ENCODE measurements around the gene GLDC.

GLDC gene

DNA sequence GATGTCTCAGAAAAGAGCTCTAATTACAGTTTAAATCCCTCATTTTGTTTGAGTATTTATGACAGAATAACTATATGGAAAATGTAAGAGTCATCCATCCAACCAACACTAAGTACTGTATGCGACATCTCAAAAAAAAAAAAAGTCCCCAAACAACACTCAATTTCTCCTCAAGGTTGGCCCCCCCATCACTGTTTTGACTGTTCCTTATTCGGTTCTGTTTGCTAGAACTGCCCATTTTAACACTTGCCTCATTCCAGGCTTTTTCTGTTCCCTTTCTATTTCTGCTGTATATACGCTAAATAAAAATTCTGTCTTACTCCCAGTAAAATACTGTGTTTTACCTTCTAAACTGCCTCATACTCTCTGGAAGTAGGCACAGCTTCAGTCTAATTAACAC is 25.2 kb downstream of the GLDC start:
- DNase-seq (ENCODE audit: low read depth in 2 of 2) = no peak

DNA sequence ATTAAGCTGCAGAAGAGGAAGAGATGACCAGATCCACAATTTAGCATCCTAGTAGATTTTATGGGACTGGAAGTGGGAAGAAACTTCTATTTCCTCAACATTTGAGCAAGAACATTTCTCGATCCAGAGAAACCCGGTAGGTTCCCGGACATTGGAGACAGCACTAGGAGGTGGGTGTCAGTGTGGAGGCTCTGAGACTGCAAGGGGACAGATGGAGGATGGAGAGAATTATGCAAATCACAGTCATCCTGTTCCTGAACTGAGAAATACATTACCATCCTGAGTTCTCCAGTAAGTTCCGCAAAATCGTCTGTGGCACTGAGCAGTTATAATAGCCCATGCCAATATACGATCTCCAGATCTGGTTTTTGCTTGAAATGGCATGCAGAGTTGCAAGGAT is 25.6 kb downstream of the GLDC start:
- no peak for DNase-seq (ENCODE audit: low read depth in 2 of 2)

DNA sequence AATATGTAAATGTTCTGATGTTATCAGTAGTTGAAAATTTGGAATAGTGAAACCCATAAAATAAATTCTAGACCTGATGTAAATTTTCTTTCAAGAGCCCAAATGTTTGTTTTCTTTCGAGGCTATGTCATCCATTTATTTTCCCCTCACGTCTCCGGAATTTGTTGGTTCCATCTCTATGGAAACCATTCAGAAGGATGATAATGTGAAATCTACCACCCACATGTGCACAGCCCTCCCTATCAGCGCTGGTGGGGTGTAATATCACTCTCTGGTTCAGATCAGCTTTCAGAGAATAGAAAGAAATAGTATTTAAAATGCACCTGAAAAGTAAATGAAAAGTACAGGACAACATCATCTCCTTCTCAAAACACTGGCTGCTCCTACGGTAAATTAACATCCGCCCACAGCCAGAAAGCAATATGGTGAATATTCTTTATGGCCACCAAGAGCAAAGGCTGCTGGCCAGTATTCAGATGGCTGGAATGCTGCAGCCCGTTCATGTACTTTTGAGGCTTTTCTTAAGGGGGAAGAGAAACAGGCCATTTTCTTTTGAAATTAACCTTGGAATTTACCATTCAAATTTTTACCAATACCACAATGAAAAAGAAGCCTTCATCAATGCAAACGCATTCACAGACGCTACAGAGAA is 28.5 kb downstream of the GLDC start:
- DNase-seq (ENCODE audit: low read depth in 2 of 2) = no peak

DNA sequence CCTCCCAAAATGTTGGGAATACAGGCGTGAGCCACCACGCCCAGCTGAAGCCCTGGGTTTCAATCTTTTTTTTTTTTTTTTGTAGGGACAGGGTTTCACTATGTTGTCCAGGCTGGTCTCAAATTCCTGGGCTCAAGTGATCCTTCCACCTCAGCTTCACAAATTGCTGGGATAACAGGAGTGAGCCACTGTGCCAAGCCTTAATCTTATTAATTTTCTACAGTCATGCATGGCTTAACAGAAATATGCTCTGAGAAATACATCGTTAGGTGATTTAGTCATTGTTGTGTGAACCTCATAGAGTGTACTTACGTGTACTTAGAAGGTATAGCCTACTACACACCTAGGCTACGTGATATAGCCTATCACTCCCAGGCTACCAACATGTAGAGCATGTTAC is 31.0 kb downstream of the GLDC start:
- no peak for DNase-seq (ENCODE audit: low read depth in 2 of 2)

DNA sequence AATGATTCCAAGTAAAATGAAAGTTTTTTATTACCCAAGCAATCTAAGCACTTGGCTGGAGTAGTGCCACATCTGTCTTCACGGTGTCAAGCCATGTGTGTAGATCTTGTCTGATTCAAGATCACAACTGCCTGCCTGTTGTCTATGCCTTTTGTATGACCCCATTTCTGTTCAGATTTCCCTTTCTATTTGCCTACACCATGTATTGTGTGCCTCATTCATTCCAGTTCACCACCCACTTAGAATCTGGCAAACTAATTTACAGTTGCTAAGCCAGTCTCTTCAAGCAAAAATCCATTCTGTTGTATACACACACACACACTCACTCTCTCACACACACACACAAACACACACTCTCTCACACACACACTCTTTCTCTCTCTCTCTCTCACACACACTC is 33.7 kb downstream of the GLDC start:
- no peak for DNase-seq (ENCODE audit: low read depth in 2 of 2)

DNA sequence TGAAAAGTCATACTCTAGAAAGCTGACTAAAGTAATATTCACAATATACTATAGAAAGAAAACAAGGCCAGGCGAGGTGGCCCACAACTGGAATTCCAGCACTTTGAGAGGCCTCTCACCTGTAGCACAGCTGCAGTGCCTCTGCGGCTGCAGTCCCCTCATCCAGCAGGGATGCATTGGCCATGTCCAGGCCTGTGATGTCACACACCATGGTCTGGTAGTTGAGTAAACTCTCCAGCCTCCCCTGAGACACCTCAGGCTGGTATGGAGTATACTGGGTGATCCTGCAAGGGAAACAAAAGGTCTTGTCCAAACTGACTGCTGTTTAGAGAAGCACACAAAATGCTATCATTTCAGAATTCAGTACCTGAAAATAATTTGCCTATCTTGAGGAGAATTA is 35.5 kb downstream of the GLDC start:
- DNase-seq (ENCODE audit: low read depth in 2 of 2) = no peak

DNA sequence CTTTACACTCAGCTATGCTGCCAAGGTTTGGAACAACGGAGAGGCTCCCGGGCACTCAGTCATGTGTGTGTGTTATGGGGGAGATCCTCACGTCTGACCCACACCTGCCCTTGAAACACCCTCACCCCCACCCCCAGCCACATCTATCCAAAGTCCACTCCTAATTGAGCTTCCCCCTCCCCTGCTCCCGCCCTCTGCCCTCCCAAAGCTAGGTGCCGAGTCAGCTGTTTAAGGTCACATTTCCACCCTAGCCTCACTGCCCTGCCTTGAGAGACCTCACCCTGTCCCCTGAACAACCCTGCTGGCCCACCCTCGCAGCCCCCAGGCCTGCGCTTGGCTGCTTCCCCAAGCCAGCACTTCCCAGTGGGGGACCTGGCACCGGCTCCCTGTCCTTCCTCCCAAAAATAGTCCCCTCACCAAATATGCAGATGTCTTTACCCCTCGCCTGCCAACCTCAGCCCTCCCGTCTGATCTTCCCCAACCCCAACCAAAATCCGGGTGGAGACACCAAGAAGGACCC is 36.0 kb downstream of the GLDC start:
- DNase-seq (ENCODE audit: low read depth in 2 of 2) = no peak

DNA sequence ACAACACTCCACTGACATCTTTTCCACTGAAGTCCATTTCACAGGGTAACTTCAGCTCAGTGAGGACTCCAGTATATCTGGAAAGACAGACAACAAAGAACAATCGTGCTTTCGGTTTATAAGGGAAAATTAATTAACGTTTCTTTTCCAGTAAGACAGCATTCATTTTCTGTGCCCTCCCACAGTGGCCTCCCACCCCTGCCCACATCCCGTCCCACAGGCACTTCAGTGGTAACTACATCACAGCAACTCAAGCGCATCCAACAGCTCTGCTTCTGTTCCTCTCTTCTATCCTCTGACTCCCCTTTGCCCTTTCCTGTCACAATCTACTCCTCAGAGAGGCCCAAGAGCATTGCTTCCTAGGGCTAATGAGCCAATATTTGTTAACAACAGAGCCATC is 40.3 kb downstream of the GLDC start:
- DNase-seq (ENCODE audit: low read depth in 2 of 2) = no peak

DNA sequence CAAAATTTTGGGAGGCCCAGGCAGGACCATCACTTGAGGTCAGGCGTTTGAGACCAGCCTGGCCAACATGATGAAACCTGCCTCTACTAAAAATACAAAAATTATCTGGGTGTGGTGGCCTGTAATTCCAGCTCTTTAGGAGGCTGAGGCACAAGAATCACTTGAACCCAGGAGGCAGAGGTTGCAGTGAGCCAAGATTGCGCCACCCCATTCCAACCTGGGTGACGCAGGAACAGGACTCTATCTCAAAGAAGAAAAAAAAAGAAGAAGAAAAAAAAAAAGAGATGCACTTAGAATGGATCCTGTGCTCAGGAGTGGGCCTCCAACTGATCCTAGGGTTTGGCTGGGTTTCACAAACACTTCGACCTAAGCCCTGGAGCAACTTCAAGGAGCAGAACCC is 45.1 kb downstream of the GLDC start:
- DNase-seq (ENCODE audit: low read depth in 2 of 2) = no peak

DNA sequence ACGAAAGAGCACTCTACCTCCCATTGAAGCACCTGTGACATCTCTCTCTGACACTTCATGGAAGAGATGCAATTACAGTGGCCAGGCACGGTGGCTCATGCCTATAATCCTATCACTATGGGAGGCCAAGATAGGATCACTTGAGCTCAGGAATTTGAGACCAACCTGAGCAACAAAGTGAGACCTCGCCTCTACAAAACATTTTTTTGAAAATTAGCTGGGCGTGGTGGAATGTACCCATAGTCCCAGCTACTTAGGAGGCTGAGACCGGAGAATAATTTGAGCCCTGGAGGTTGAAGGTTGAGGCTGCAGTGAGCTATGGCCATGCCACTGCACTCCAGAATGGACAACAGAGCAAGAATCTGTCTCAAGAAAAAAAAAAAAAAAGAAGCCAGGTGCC is 45.5 kb downstream of the GLDC start:
- no peak for DNase-seq (ENCODE audit: low read depth in 2 of 2)

DNA sequence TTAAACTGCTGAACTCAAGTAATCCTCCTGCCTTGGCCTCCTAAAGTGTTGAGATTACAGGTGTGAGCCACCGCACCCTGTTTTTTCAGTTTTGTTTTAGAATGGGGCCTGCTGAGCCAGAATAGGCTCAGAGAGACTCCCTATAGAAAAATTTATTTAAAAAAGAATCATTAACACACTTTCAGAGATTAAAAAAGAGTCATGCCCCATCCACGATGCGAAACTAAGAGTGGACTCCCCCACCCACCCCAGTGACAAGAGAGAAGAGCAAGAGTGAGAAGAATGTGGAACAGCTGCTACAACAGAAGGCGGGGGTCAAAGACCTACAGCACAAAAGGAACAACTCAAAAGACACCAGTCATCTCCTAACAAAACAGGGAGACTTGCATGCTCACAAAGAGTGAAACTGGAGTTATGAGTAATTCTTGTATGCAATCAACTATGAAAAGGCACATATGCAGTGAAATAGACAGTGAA is 47.2 kb downstream of the GLDC start:
- DNase-seq (ENCODE audit: low read depth in 2 of 2) = no peak

DNA sequence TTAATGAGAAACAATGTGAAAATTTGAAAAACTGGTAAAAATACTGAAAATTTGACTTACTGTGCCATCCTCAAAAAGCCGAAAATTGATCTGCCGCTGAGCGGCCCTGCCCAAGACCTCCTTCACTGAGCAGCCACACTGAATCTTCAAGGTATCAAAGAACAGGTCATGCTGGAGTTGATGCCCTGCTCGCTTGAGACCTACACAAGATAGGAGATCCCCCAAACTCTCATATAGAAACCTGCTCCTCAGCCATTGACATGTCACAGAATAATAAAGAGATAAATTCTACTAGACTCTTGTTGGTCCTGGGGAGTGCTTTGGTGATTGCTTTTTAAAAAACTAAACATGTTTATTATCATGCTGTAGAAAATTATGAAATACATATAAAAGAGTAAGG is 52.7 kb downstream of the GLDC start:
- no peak for DNase-seq (ENCODE audit: low read depth in 2 of 2)

DNA sequence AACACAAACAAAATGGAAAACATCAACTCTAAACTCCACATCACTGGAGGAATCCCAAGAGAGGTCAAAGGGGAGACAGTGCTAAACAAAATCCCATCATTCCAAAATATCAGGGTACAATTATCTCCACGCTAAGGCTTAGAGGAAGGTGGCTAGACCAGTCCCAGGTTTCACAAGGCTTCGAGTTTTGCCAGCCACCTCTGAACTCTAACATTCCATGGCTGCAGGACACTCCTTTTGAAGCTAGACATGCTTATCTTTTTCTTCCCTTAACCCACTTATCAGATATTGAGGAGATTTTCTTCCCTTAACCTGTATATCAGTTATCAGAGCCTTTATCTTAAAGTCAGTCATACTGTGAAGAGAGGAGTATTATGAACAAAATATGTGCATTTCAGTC is 53.3 kb downstream of the GLDC start:
- no peak for DNase-seq (ENCODE audit: low read depth in 2 of 2)

DNA sequence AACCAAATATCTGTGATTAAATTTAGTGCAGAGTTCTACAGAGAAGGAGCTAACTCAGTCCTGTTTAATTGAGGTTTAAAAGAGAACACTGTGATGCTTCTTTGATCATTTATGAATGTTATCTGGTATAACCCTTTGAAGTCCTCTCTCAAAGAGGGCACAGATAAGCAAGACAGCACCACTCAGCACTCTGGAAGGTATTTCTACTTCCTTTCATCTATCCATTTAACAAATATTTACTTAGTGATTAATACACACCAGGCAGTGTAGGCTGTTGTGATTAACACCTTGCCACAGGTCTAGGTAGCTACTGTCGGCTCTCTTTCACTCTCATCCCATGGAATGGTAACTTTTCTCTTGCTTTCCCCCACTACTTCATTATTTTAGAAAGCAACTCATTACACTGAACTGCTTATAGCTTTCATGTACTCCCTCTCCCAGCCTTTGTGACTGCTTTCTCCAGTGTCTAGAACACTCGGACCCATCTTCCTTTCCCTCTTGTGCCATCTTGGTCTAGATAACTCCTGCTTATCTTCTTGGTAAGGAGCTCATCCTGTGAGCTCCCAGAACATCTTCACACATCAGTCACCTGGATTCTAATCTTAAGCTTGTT is 54.7 kb downstream of the GLDC start:
- DNase-seq (ENCODE audit: low read depth in 2 of 2) = no peak

DNA sequence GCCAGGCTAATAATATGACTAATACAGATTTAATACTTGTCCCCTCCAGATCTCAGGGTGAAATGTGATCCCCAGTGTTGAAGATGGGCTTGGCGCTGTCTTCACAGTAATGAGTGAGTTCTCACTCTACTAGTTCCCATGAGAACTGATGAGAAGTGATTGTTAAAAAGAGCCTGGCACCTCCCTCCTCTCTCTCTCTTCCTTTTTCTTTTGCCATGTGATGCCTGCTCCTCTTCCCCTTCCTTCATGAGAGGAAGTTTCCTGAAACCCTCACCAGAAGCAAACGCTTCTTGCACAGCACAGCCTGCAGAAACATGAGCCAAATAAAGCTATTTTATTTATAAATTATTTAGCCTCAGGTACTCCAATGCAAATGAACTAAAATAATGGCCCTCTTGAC is 55.2 kb downstream of the GLDC start:
- DNase-seq (ENCODE audit: low read depth in 2 of 2) = no peak

DNA sequence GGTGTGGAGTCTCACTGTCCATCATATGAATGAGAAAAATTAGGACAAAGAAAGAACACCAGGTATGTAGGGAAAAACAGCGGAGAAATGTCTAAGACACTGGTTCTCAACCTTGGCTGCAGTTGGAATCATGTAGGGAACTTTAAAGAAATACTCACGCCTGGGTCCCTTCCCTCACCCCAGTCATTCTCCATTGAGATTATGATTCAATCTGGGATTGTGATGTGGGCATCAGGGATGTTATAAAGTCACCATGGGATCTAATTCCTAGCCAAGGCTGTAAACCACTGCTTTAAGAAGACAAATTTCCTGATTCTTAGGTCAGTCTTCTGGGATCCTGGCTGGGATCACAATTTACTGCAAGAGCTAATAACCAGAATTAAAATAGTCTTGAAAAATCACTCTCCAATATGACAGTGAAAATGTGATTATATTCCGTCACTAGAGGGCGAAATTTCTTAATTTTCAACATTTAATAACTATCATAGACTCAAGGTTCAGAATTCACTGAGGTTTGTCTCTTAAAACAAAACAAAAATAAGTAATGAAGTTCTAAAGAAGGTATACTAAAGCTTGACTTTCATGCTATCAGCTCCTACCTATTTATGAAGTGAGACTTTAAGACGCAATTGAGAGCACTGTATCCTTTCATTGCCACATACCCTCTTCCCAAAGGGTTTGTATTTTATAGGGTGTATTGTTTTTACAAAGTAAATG is 60.5 kb downstream of the GLDC start:
- no peak for DNase-seq (ENCODE audit: low read depth in 2 of 2)

DNA sequence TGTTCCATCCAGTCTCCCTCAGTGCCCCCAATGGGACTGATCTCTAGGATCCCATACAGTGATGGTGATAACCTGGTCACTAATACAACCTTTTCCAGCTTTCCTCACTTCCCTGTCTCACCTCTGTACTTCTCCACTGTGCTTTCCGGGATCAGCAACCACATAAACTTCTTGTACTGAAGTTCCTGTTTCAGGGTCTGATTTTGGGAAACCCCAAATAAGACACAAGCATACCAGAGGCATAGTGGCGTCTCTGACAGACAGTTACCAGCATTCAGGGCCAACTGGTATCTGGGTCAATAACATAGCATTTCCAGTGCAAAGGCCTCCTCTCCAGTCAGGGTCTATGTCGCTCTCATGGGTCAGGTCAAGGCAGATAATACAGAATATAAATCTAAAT is 64.3 kb downstream of the GLDC start:
- no peak for DNase-seq (ENCODE audit: low read depth in 2 of 2)

DNA sequence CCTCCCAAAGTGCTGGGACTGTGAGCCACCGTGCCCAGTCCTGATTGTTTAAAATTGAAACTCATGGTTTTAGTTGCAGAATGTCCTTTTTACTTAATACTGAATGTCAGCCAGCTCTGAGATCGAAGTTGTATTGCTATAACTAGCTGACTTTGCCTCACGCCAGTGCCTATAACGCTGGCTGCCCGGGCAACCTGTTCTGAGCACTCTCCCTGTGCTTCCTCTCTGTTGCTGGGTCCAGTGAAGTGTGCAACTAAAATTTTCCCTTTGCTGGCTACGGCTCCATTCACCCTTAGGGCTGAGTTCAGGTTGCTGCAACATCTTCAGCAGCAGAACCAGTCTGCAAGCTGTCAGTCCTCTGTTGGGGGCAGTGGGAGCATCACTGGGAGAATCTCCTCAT is 65.9 kb downstream of the GLDC start:
- DNase-seq (ENCODE audit: low read depth in 2 of 2) = no peak

DNA sequence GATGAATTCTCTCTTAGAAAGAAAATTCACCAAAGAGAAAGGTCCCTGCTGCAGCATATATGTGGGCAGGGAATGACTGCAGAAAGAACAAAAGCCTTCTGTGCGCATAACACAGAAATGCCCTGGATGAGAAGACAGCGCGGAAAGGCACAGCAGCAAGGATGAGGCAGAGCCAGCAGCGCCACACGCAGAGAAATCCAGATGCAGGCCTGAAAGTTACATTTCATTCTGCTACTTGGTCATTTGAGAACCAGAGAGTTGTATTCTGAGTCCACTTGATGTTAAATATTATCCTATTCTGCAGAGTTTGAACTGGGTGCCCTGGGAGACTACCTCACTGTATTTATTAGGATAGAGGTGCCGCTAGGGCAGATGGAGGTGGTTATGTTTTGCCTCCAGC is 68.5 kb downstream of the GLDC start:
- DNase-seq (ENCODE audit: low read depth in 2 of 2) = no peak

DNA sequence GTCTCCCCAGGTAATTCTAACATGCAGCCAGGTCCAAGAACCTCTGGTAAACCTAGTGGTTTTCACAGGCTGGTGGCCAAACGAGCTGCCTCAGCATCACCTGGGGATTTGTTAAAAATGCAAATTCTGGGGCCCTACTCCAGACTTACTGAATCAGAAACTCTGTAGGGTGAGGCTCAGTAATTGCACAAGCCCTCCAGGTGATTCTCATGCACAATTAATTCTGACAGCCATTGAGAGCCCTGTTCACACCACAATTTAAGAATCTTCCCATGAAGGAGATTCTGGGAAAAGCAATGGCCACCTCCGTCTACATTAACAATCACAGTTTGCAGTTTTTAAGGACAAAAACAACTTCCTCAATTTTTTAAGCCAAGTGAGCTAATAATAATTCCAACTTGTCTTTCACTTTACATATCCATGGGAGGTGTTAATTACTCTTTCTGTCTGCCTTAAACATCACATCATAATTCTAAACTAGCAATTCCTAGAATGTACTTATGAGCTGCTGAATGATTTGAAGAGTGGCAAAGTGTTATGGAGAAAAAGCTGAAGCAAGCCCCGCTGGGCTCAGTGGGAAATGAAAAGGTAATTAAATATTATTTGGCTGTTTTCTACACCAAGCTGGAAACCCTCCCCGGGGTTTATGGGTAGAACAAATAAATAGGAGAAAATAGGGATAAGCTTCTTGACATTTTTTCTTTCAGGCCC is 70.0 kb downstream of the GLDC start:
- DNase-seq (ENCODE audit: low read depth in 2 of 2) = no peak

DNA sequence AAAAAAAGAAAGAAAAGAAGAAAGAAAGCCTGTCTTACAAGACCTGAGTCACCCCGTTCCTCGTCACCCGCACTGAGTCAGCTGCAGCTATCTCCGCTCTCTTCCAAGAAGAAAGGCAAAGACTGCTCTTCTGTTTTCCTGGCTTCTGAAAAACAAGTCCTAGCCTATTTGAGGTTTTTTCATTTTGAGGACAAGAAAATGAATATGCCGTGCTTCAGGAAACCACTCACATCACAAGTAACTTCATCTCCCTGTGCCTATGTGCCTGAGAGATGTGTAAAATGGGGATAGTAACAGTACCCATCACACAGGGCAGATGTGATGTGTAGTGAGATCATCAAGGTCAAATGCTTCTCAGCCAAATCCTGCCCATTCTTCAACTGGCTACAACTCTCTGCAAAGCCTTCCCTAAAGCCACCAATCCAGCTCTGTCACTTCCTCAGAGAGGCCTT is 78.4 kb downstream of the GLDC start:
- DNase-seq (ENCODE audit: low read depth in 2 of 2) = no peak

DNA sequence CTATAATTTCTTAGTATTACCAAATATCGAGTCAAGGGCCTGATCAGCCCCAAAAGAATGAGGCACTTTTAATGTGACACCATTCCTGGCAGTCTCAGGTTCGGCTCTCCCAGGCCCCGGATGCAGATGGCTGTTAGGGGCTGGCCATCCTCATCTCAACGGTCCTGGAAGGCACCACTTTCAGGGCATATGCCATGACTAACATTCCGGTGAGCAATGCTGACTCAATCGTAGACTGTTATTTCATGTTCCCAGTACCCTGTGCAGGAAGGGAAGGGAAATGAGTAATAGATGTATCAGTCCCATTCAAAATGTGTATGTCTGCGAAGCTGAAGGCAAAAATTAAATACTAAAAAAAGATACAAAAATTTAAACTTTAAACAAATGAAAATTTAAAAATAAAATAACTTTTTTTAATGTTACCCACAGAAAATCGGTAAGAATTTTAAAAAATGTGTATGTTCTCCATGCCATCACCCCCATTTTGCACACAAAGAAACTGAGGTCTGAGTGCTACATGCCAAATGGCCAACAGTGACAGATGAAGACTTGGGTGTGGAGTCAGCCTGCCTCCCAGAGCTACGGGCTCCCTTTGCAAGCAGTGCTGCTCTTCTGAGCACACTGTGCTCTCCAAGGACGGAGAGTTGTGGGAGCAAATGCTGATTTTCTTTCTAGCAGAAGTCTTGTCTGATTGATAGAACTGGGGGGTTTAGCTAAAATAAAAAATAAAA is 79.0 kb downstream of the GLDC start:
- peak in 1 of 2 donors; percentile 6 for DNase-seq (ENCODE audit: low read depth in 2 of 2)
